NCI-H2107 treated with DMSO at 0.1 percent for 48 hours (cell line): ENCODE data around the gene TMEM233.

Source experiments
- DNase-seq: peaks from one replicate; lab custom pipeline; 2025; ENCODE audit not compliant: unreplicated experiment; lab: John Stamatoyannopoulos, UW

Gene TMEM233

GRCh38 chr12:119679490-119679889 lies 85.9 kb downstream of the TMEM233 start:
- no peak for DNase-seq

GRCh38 chr12:119681111-119681510 lies 87.5 kb downstream of the TMEM233 start:
- DNase-seq, result no peak

GRCh38 chr12:119681728-119682638 lies 88.4 kb downstream of the TMEM233 start:
- DNase-seq, result no peak

GRCh38 chr12:119682639-119683252 lies 89.2 kb downstream of the TMEM233 start:
- DNase-seq, result no peak

- DNase-seq, result no peak
Observed at GRCh38 chr12:119683413-119683812, 89.8 kb downstream of the TMEM233 start.

- DNase-seq, result no peak
Observed at GRCh38 chr12:119683816-119684215, 90.2 kb downstream of the TMEM233 start.

GRCh38 chr12:119684711-119685369 lies 91.3 kb downstream of the TMEM233 start:
- DNase-seq, result no peak

- no peak for DNase-seq
Observed at GRCh38 chr12:119685375-119685774, 91.8 kb downstream of the TMEM233 start.

GRCh38 chr12:119686355-119686754 lies 92.8 kb downstream of the TMEM233 start:
- no peak for DNase-seq

- no peak for DNase-seq
Observed at GRCh38 chr12:119686776-119687175, 93.2 kb downstream of the TMEM233 start.

GRCh38 chr12:119687406-119687805 lies 93.8 kb downstream of the TMEM233 start:
- no peak for DNase-seq

GRCh38 chr12:119687879-119688278 lies 94.3 kb downstream of the TMEM233 start:
- no peak for DNase-seq

GRCh38 chr12:119689935-119690500 lies 96.4 kb downstream of the TMEM233 start:
- DNase-seq, result no peak

- no peak for DNase-seq
Observed at GRCh38 chr12:119691202-119691810, 97.7 kb downstream of the TMEM233 start.

GRCh38 chr12:119692410-119692809 lies 98.8 kb downstream of the TMEM233 start:
- DNase-seq, result no peak
